ENCODE data around the gene CCNY. TPM values are rescaled to one million over a fixed set of nuclear protein-coding genes. Genes with fewer than 3 reads are reported as not detected.
A peak's percentile ranks its signal among the peaks of the same experiment; 100 is the strongest.

The CCNY gene
- total and polyA plus RNA-seq, 8 donors: 60.9 to 87.6 (median 81.7) TPM

- no peak for TF ChIP-seq CTCF (IDR thresholded peaks at IDR 0.05)
- no peak for DNase-seq
- Histone ChIP-seq H3K36me3 (no peaks in the 10 kb centered on the region), H3K4me1 (peaks cover 11 to 53% of the 10 kb centered on the region in 2 donors), H3K9me3 (peaks cover 0 to 17% of the 10 kb centered on the region in 2 donors), H3K27me3 (no peaks in the 10 kb centered on the region), H3K4me3 (no peak overlapping the region), H3K27ac (no peak overlapping the region)
- intact Hi-C loops (cut with DNase I): no loop called here
- ATAC-seq: no peak
Measured at GRCh38 chr10:35391954-35392262, 55.6 kb downstream of the CCNY start.

- no peak overlapping the region for H3K4me3 ChIP-seq
- H3K27me3 ChIP-seq: no peaks in the 10 kb centered on the region
- no peak for DNase-seq
- no peak for TF ChIP-seq CTCF (IDR thresholded peaks at IDR 0.05)
- H3K27ac ChIP-seq: no peak overlapping the region
- H3K36me3 ChIP-seq: no peaks in the 10 kb centered on the region
- peaks cover 0 to 17% of the 10 kb centered on the region in 2 donors for H3K9me3 ChIP-seq
- intact Hi-C loops (cut with DNase I): no loop called here
- ATAC-seq: no peak
- peaks cover 5 to 46% of the 10 kb centered on the region in 2 donors for H3K4me1 ChIP-seq
Measured at GRCh38 chr10:35392482-35393228, 56.3 kb downstream of the CCNY start.

GRCh38 chr10:35394411-35394851, 58.1 kb downstream of the CCNY start:
- ATAC-seq: peak; percentile 80
- Histone ChIP-seq H3K27ac (peak overlapping the region in 1 of 2 donors; percentile 18), H3K4me1 (peaks cover 8 to 50% of the 10 kb centered on the region in 2 donors)

GRCh38 chr10:35394934-35395333, 58.6 kb downstream of the CCNY start:
- no peak for TF ChIP-seq CTCF (IDR thresholded peaks at IDR 0.05)
- H3K27me3 ChIP-seq: no peaks in the 10 kb centered on the region
- H3K9me3 ChIP-seq: peaks cover 0 to 17% of the 10 kb centered on the region in 2 donors
- intact Hi-C loops (cut with DNase I): no loop called here
- no peak overlapping the region for H3K4me3 ChIP-seq
- peak; percentile 16 for ATAC-seq
- peak overlapping the region in 1 of 2 donors; percentile 18 for H3K27ac ChIP-seq
- no peak for DNase-seq
- peaks cover 8 to 55% of the 10 kb centered on the region in 2 donors for H3K4me1 ChIP-seq
- H3K36me3 ChIP-seq: no peaks in the 10 kb centered on the region

More at GRCh38 chr10:35394411-35394851, 58.1 kb downstream of the CCNY start:
- peak in 1 of 4 donors; percentile 54 for DNase-seq
- TF ChIP-seq CTCF (IDR thresholded peaks at IDR 0.05): no peak
- no peaks in the 10 kb centered on the region for H3K36me3 ChIP-seq
- intact Hi-C loops (cut with DNase I): no loop called here
- no peaks in the 10 kb centered on the region for H3K27me3 ChIP-seq
- H3K4me3 ChIP-seq: no peak overlapping the region
- H3K9me3 ChIP-seq: peaks cover 0 to 17% of the 10 kb centered on the region in 2 donors

GRCh38 chr10:35396560-35397434, 60.5 kb downstream of the CCNY start:
- no peak for DNase-seq
- Histone ChIP-seq H3K36me3 (no peaks in the 10 kb centered on the region), H3K4me3 (no peak overlapping the region), H3K27me3 (no peaks in the 10 kb centered on the region), H3K4me1 (peaks cover 17 to 60% of the 10 kb centered on the region in 2 donors), H3K27ac (no peak overlapping the region), H3K9me3 (no peaks in the 10 kb centered on the region)
- ATAC-seq: no peak
- intact Hi-C loops (cut with DNase I): no loop called here
- no peak for TF ChIP-seq CTCF (IDR thresholded peaks at IDR 0.05)
